Mammary epithelial cell (primary cell): ENCODE measurements around the gene GPR180.

Experiments used
- EZH2 ChIP-seq: IDR thresholded peaks from 2 replicates; pipeline ENCODE4 v1.6.1; 2012; ENCODE audit warnings: low read length, inconsistent platforms, borderline replicate concordance
- TF ChIP-seq, protein P1 (sequence below), 2 donors: IDR thresholded peaks in 1 of 2; conservative IDR thresholded peaks in 1 of 2; 2 replicates each; pipeline ENCODE4 v1.5.1; 2011 to 2012; ENCODE audit warnings: inconsistent platforms in 2 of 2, low read length in 2 of 2, mild to moderate bottlenecking in 2 of 2, control low read depth in 1 of 2, low read depth in 1 of 2; ENCODE audit not compliant: insufficient read depth in 1 of 2; ENCODE audit errors: extremely low read depth in 1 of 2

- no peak for TF ChIP-seq EZH2
- TF ChIP-seq, protein P1, sequence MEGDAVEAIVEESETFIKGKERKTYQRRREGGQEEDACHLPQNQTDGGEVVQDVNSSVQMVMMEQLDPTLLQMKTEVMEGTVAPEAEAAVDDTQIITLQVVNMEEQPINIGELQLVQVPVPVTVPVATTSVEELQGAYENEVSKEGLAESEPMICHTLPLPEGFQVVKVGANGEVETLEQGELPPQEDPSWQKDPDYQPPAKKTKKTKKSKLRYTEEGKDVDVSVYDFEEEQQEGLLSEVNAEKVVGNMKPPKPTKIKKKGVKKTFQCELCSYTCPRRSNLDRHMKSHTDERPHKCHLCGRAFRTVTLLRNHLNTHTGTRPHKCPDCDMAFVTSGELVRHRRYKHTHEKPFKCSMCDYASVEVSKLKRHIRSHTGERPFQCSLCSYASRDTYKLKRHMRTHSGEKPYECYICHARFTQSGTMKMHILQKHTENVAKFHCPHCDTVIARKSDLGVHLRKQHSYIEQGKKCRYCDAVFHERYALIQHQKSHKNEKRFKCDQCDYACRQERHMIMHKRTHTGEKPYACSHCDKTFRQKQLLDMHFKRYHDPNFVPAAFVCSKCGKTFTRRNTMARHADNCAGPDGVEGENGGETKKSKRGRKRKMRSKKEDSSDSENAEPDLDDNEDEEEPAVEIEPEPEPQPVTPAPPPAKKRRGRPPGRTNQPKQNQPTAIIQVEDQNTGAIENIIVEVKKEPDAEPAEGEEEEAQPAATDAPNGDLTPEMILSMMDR (conservative IDR thresholded peaks at IDR 0.05 in 1 of 2, IDR thresholded peaks at IDR 0.05 in 1 of 2; ENCODE audit: extremely low read depth in 1 of 2, insufficient read depth in 1 of 2, low read depth in 1 of 2, low read length in 2 of 2) = peak; percentile 73 to 86
These were observed 73.1 kb downstream of the GPR180 start for GRCh38 chr13:94674609-94675348.
